Spleen (tissue), 11 donors: ENCODE data around the gene GTSF1L. TPM values are rescaled to one million over a fixed set of nuclear protein-coding genes. Genes with fewer than 3 reads are reported as not detected.

Experiments used
- DNase-seq: peaks from one replicate; pipeline ENCODE4 v3.0.0-alpha.2; 2020
- H3K27ac ChIP-seq, 8 donors: fragments of 200-600 bp; sonication (generic) in 7 of 8; 1 replicate in 4 of 8; 2 replicates in 4 of 8; pipeline versions ENCODE4 v1.5.0 to v1.8.0; 2016 to 2021; ENCODE audit warnings: inconsistent platforms in 4 of 8, mild to moderate bottlenecking in 4 of 8, moderate library complexity in 1 of 8
- H3K27me3 ChIP-seq, 7 donors: fragments of 200-600 bp; sonication (generic) in 6 of 7; replicated peaks in 1 of 7; 1 replicate in 4 of 7; 2 replicates in 3 of 7; pipeline versions ENCODE4 v1.5.0 to v1.8.0; 2016 to 2021; ENCODE audit warnings: inconsistent platforms in 3 of 7, mild to moderate bottlenecking in 1 of 7
- H3K36me3 ChIP-seq, 6 donors: fragments of 200-600 bp; sonication (generic) in 5 of 6; 1 replicate in 4 of 6; 2 replicates in 2 of 6; pipeline versions ENCODE4 v1.5.0 to v1.8.0; 2016 to 2021; ENCODE audit warnings: inconsistent platforms in 2 of 6
- H3K4me1 ChIP-seq, 6 donors: fragments of 200-600 bp; sonication (generic) in 5 of 6; 1 replicate in 3 of 6; 2 replicates in 3 of 6; pipeline versions ENCODE4 v1.5.0 to v1.8.0; 2016 to 2021; ENCODE audit warnings: inconsistent platforms in 3 of 6
- H3K4me3 ChIP-seq, 8 donors: fragments of 200-600 bp; sonication (generic) in 7 of 8; 1 replicate in 4 of 8; 2 replicates in 4 of 8; pipeline versions ENCODE4 v1.5.0 to v1.8.0; 2016 to 2021; ENCODE audit warnings: inconsistent platforms in 4 of 8, mild to moderate bottlenecking in 4 of 8, moderate library complexity in 2 of 8
- H3K9me3 ChIP-seq, 8 donors: fragments of 200-600 bp; sonication (generic) in 7 of 8; 1 replicate in 4 of 8; 2 replicates in 4 of 8; pipeline versions ENCODE4 v1.5.0 to v1.8.0; 2016 to 2021; ENCODE audit warnings: inconsistent platforms in 4 of 8
- POLR2A ChIP-seq, 3 donors: fragments of 450-650 bp; IDR thresholded peaks; one replicate each; pipeline ENCODE4 v1.5.1; 2017; ENCODE audit warnings: antibody characterized with exemption in 3 of 3, mild to moderate bottlenecking in 1 of 3
- POLR2AphosphoS5 ChIP-seq, 3 donors: sonication (generic); formaldehyde crosslinking; IDR thresholded peaks; one replicate each; pipeline ENCODE4 v1.5.1; 2017; ENCODE audit warnings: antibody characterized with exemption in 3 of 3
- WGBS, 5 donors: extraction: QIAGEN DNeasy Blood & Tissue Kit in 3 of 5; methylation state at CpG; one replicate each; pipeline versions ENCODE4 v1.1.5 to v1.1.7; 2013 to 2018; 5-methylcytosine and 5-hydroxymethylcytosine counted together
- intact Hi-C: fragments of 100-400 bp; cut with DNase I; formaldehyde crosslinking; loops from one replicate; pipeline ENCODE4 v1.15.0; 2023; ENCODE audit warnings: low total_unique reads
- polyA plus RNA-seq, 3 donors: library from polyadenylated mRNA; stranded (reverse); fragments of 200-250 nt; gene quantifications; one replicate each; pipeline ENCODE4 v1.2.1, GENCODE V29; 2013
- total RNA-seq, 7 donors: library from RNA; depleted of rRNA in 3 of 7; stranded (reverse); fragments of >200 nt in 3 of 7; fragmentation: NEBNext Ultra II Directional in 4 of 7; extraction: Animal tissue kit (Norgen Biotek cat#: 25700) in 4 of 7; gene quantifications; one replicate each; pipeline versions ENCODE4 v1.1.0 to v1.2.1, GENCODE V29; 2016 to 2021
- TF ChIP-seq, protein P1 (sequence below), 11 experiments: fragments of 200-600 bp in 7 of 11; fragments of 450-650 bp in 4 of 11; sonication (generic) in 4 of 11; IDR thresholded peaks in 8 of 11; conservative IDR thresholded peaks in 3 of 11; 1 replicate in 7 of 11; 2 replicates in 4 of 11; pipeline versions ENCODE4 v1.4.0 to v1.8.0; 2016 to 2021; ENCODE audit warnings: antibody characterized with exemption in 11 of 11, inconsistent platforms in 4 of 11, mild to moderate bottlenecking in 1 of 11
- donor health status: healthy with polysubstance abuse.
- donor health status: DM: no; HTN: no; CAD: no; lungs with moderate emphysema.
- donor health status: DM: no; HTN: no; CAD: no.
- donor health status: Bipolar disorder and iron deficiency.
- donor health status: healthy.
- donor health status: DM: no; HTN: no; CAD: no.
- donor health status: DM: yes; HTN: yes; CAD: no.

Gene GTSF1L
- total and polyA plus RNA-seq, 10 donors: 0.40 to 3.0 (median 0.90) TPM; not detected in 5

DNA sequence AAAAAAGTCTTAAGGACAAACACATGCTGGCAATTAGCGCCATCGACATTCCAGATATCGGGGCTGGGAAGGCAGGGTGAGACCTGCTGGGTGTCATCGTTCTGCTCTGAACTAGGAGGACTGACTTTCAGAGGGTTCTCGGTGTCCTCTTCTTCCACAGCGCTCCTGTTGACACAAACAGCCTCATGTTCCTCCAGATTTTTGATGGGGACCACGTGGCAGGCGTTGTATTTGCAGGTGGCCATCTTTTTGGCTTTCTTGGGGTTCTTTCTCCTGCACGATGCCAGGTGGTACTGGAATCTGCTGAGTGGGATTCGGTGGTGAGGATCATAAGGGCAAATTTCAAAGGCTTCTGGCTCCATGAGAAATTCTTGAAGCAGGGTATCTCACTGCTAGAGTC is 469 bp downstream of the GTSF1L start:
- 83 to 94% (median 90%) methylated on average over 10 of the region's 10 CpGs for WGBS, 5 donors
- Histone ChIP-seq H3K27ac (no peak overlapping the region), H3K9me3 (no peaks in the 10 kb centered on the region), H3K4me1 (peaks cover 0 to 26% (median 0%) of the 10 kb centered on the region in 6 donors), H3K36me3 (no peaks in the 10 kb centered on the region), H3K27me3 (no peaks in the 10 kb centered on the region), H3K4me3 (no peak overlapping the region)
- intact Hi-C loops: no loop called here
- no peak for TF ChIP-seq POLR2AphosphoS5 (IDR thresholded peaks at IDR 0.05)
- TF ChIP-seq POLR2A (IDR thresholded peaks at IDR 0.05): no peak
- TF ChIP-seq, protein P1, sequence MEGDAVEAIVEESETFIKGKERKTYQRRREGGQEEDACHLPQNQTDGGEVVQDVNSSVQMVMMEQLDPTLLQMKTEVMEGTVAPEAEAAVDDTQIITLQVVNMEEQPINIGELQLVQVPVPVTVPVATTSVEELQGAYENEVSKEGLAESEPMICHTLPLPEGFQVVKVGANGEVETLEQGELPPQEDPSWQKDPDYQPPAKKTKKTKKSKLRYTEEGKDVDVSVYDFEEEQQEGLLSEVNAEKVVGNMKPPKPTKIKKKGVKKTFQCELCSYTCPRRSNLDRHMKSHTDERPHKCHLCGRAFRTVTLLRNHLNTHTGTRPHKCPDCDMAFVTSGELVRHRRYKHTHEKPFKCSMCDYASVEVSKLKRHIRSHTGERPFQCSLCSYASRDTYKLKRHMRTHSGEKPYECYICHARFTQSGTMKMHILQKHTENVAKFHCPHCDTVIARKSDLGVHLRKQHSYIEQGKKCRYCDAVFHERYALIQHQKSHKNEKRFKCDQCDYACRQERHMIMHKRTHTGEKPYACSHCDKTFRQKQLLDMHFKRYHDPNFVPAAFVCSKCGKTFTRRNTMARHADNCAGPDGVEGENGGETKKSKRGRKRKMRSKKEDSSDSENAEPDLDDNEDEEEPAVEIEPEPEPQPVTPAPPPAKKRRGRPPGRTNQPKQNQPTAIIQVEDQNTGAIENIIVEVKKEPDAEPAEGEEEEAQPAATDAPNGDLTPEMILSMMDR (IDR thresholded peaks at IDR 0.05 in 8 of 11, conservative IDR thresholded peaks at IDR 0.05 in 3 of 11): no peak
- no peak for DNase-seq

DNA sequence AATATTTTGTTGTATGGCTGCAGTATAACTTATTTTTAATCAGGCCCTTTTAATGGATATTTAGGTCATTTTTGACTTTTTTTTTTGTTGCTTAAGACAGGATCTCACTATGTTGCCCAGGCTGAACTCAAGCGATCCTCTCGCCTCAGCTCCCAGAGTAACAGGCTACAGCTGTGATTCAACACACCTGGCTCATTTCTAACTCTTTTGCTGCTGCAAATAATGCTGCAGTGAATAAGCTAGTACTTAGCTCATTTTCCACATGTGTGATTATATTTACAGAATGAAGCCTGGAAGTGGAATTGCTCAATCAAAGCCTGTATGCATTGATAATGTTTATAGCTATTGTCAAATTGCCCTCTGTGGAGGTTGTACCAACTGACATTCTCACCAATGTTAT is 1.1 kb downstream of the GTSF1L start:
- Histone ChIP-seq H3K27me3 (no peaks in the 10 kb centered on the region), H3K9me3 (no peaks in the 10 kb centered on the region), H3K4me3 (no peak overlapping the region), H3K4me1 (peaks cover 0 to 27% (median 0%) of the 10 kb centered on the region in 6 donors), H3K27ac (no peak overlapping the region), H3K36me3 (no peaks in the 10 kb centered on the region)
- intact Hi-C loops: no loop called here
- 72 to 92% (median 87%) methylated on average over 2 of the region's 2 CpGs for WGBS, 5 donors
- no peak for TF ChIP-seq POLR2A (IDR thresholded peaks at IDR 0.05)
- TF ChIP-seq, protein P1 (IDR thresholded peaks at IDR 0.05 in 8 of 11, conservative IDR thresholded peaks at IDR 0.05 in 3 of 11): no peak
- no peak for TF ChIP-seq POLR2AphosphoS5 (IDR thresholded peaks at IDR 0.05)
- no peak for DNase-seq

DNA sequence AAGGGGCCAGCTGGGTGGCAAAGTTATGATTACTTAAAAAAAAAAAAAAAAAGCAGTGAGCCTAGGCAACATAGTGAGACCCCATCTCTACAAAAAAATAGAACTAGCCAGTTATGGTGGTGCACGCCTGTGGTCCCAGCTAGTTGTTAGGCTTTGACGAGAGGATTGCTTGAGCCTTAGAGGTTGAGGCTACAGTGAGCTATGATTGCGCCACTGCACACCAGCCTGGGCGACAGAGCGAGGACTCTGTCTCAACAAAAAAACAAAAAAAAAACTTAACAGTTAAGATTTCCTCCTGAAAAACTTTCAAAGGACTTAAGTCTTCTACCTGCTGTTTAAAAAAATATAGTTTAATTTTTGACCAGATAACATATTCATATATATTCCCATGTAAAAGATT is 2.4 kb downstream of the GTSF1L start:
- DNase-seq: no peak
- TF ChIP-seq, protein P1 (IDR thresholded peaks at IDR 0.05 in 8 of 11, conservative IDR thresholded peaks at IDR 0.05 in 3 of 11): no peak
- TF ChIP-seq POLR2A (IDR thresholded peaks at IDR 0.05) (no peak), POLR2AphosphoS5 (IDR thresholded peaks at IDR 0.05) (no peak)
- H3K9me3 ChIP-seq: no peaks in the 10 kb centered on the region
- no peak overlapping the region for H3K27ac ChIP-seq
- H3K27me3 ChIP-seq: no peaks in the 10 kb centered on the region
- WGBS, 5 donors: 56 to 80% (median 77%) methylated on average over 5 of the region's 5 CpGs
- no peaks in the 10 kb centered on the region for H3K36me3 ChIP-seq
- H3K4me1 ChIP-seq: peaks cover 0 to 27% (median 0%) of the 10 kb centered on the region in 6 donors
- H3K4me3 ChIP-seq: no peak overlapping the region
- intact Hi-C loops: no loop called here

DNA sequence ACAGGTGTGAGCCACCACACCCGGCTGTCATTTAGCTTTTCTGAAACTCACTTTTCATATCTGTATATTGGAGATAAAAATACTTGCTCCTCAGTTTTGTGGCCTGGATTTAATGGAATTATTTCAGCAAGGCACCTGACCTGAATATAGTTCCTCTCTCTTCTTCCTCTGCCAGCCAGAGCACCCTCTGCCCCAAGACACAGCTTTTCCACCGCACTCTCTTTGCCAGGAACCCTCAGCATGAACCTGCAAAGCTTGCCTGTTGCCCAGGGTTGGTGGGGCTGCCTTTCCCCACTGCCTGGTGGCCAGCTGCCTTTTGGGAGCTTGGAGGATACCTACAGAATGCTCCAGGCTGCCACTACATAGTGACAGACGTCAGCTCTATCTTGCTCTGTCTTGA is 3.1 kb downstream of the GTSF1L start:
- H3K9me3 ChIP-seq: no peaks in the 10 kb centered on the region
- no peaks in the 10 kb centered on the region for H3K36me3 ChIP-seq
- DNase-seq: no peak
- H3K4me3 ChIP-seq: no peak overlapping the region
- TF ChIP-seq, protein P1 (IDR thresholded peaks at IDR 0.05 in 8 of 11, conservative IDR thresholded peaks at IDR 0.05 in 3 of 11): no peak
- TF ChIP-seq POLR2A (IDR thresholded peaks at IDR 0.05) (no peak), POLR2AphosphoS5 (IDR thresholded peaks at IDR 0.05) (no peak)
- no peaks in the 10 kb centered on the region for H3K27me3 ChIP-seq
- peaks cover 0 to 23% (median 0%) of the 10 kb centered on the region in 6 donors for H3K4me1 ChIP-seq
- no peak overlapping the region for H3K27ac ChIP-seq
- 77 to 86% (median 77%) methylated on average over 3 of the region's 3 CpGs for WGBS, 5 donors
- intact Hi-C loops: no loop called here
